H9 (cell line): Measurements from ENCODE around the gene DIS3L2. TPM values are rescaled to one million over a fixed set of nuclear protein-coding genes. Genes with fewer than 3 reads are reported as not detected.

ENCODE experiments used
- DNase-seq: peaks from one replicate; pipeline ENCODE4 v3.0.0-alpha.2; 2017
- H2AFZ ChIP-seq: one replicate; pipeline ENCODE4 v1.6.1; 2013; ENCODE audit warnings: mild to moderate bottlenecking, low read length, control low read depth, moderate library complexity
- H2AK5ac ChIP-seq: 2 replicates; pipeline ENCODE4 v1.6.1; 2013; ENCODE audit warnings: low read length, control low read depth, mixed read lengths; ENCODE audit not compliant: insufficient read length
- H2BK120ac ChIP-seq: one replicate; pipeline ENCODE4 v1.6.1; 2013; ENCODE audit warnings: low read depth, mild to moderate bottlenecking, low read length, control low read depth, inconsistent platforms; ENCODE audit not compliant: poor library complexity, severe bottlenecking
- H2BK12ac ChIP-seq: 2 replicates; pipeline ENCODE4 v1.6.1; 2013; ENCODE audit warnings: low read length, control low read depth, mixed read lengths, low read depth; ENCODE audit not compliant: insufficient read length
- H2BK15ac ChIP-seq: 2 replicates; pipeline ENCODE4 v1.6.1; 2013; ENCODE audit warnings: low read depth, low read length, control low read depth
- H2BK20ac ChIP-seq: one replicate; pipeline ENCODE4 v1.6.1; 2013; ENCODE audit warnings: low read depth, mild to moderate bottlenecking, low read length, control low read depth, inconsistent platforms; ENCODE audit not compliant: poor library complexity, severe bottlenecking
- H2BK5ac ChIP-seq: 2 replicates; pipeline ENCODE4 v1.6.1; 2013; ENCODE audit warnings: low read length, control low read depth, mixed read lengths; ENCODE audit not compliant: insufficient read length
- H3K14ac ChIP-seq: 2 replicates; pipeline ENCODE4 v1.6.1; 2013; ENCODE audit warnings: low read length, control low read depth; ENCODE audit not compliant: insufficient read depth
- H3K18ac ChIP-seq: 2 replicates; pipeline ENCODE4 v1.6.1; 2013; ENCODE audit warnings: low read depth, mild to moderate bottlenecking, mixed read lengths, low read length, control low read depth; ENCODE audit not compliant: insufficient read length
- H3K23ac ChIP-seq: 2 replicates; pipeline ENCODE4 v1.6.1; 2013; ENCODE audit warnings: low read length, control low read depth, mixed read lengths, low read depth; ENCODE audit not compliant: insufficient read length
- H3K23me2 ChIP-seq: 2 replicates; pipeline ENCODE4 v1.6.1; 2013; ENCODE audit warnings: low read depth, mild to moderate bottlenecking, mixed read lengths, low read length, control low read depth; ENCODE audit not compliant: insufficient read length, poor library complexity, severe bottlenecking
- H3K27ac ChIP-seq: 2 replicates; pipeline ENCODE4 v1.5.1; 2013; ENCODE audit warnings: low read length, control low read depth, mixed read lengths, low read depth; ENCODE audit not compliant: insufficient read length
- H3K27me3 ChIP-seq: 2 replicates; pipeline ENCODE4 v1.6.1; 2013; ENCODE audit warnings: low read length, control low read depth, inconsistent platforms; ENCODE audit not compliant: insufficient read depth
- H3K4ac ChIP-seq: 2 replicates; pipeline ENCODE4 v1.6.1; 2013; ENCODE audit warnings: low read depth, mild to moderate bottlenecking, control low read depth, inconsistent platforms, low read length, moderate library complexity
- H3K4me1 ChIP-seq: 2 replicates; pipeline ENCODE4 v1.6.1; 2013; ENCODE audit warnings: low read length, control low read depth, inconsistent platforms; ENCODE audit not compliant: insufficient read depth
- H3K4me2 ChIP-seq: 2 replicates; pipeline ENCODE4 v1.6.1; 2013; ENCODE audit warnings: low read length, control low read depth, mixed read lengths; ENCODE audit not compliant: insufficient read length, insufficient read depth
- H3K56ac ChIP-seq: 2 replicates; pipeline ENCODE4 v1.6.1; 2013; ENCODE audit warnings: low read depth, mild to moderate bottlenecking, mixed read lengths, low read length, control low read depth; ENCODE audit not compliant: insufficient read length
- H3K79me1 ChIP-seq: 2 replicates; pipeline ENCODE4 v1.6.1; 2013; ENCODE audit warnings: low read depth, mild to moderate bottlenecking, moderate library complexity, low read length, control low read depth, inconsistent platforms; ENCODE audit not compliant: insufficient read depth, poor library complexity, severe bottlenecking
- H3K79me2 ChIP-seq: 2 replicates; pipeline ENCODE4 v1.6.1; 2013; ENCODE audit warnings: low read length, control low read depth, inconsistent platforms; ENCODE audit not compliant: insufficient read depth
- H3K9ac ChIP-seq: 2 replicates; pipeline ENCODE4 v1.6.1; 2013; ENCODE audit warnings: low read length, control low read depth, mixed read lengths; ENCODE audit not compliant: insufficient read length; ENCODE audit errors: extremely low read depth
- H3K9me3 ChIP-seq: one replicate; pipeline ENCODE4 v1.6.1; 2013; ENCODE audit warnings: low read depth, low read length, inconsistent platforms; ENCODE audit not compliant: control insufficient read depth
- H3T11ph ChIP-seq: one replicate; pipeline ENCODE4 v1.6.1; 2013; ENCODE audit warnings: mild to moderate bottlenecking, low read length, control low read depth, inconsistent platforms
- H4K20me1 ChIP-seq: one replicate; pipeline ENCODE4 v1.6.1; 2013; ENCODE audit not compliant: control insufficient read depth, insufficient read length, insufficient read depth
- H4K5ac ChIP-seq: 2 replicates; pipeline ENCODE4 v1.6.1; 2013; ENCODE audit warnings: low read depth, mild to moderate bottlenecking, mixed read lengths, low read length, control low read depth; ENCODE audit not compliant: insufficient read length
- H4K8ac ChIP-seq: replicated peaks from 2 replicates; pipeline ENCODE4 v1.6.1; 2013; ENCODE audit warnings: low read length, control low read depth, mixed read lengths, low read depth; ENCODE audit not compliant: insufficient read length
- H4K91ac ChIP-seq: 2 replicates; pipeline ENCODE4 v1.6.1; 2013; ENCODE audit warnings: low read depth, mild to moderate bottlenecking, moderate library complexity, mixed read lengths, low read length, control low read depth; ENCODE audit not compliant: insufficient read length
- H3K27ac Mint-ChIP-seq, 3 experiments: 2 replicates in 2 of 3; 3 replicates in 1 of 3; pipeline ENCODE4 v1.8.0; 2020 to 2021; ENCODE audit warnings: mixed read lengths in 3 of 3, mild to moderate bottlenecking in 1 of 3, moderate library complexity in 1 of 3
- H3K27me3 Mint-ChIP-seq: 2 replicates; pipeline ENCODE4 v1.8.0; 2021; ENCODE audit warnings: low read depth, mild to moderate bottlenecking, moderate library complexity, mixed read lengths
- H3K36me3 Mint-ChIP-seq, 3 experiments: 2 replicates in 2 of 3; 3 replicates in 1 of 3; pipeline ENCODE4 v1.8.0; 2020 to 2021; ENCODE audit warnings: low read depth in 3 of 3, mixed read lengths in 3 of 3; ENCODE audit not compliant: insufficient read depth in 1 of 3
- H3K4me1 Mint-ChIP-seq, 2 experiments: 2 replicates each; pipeline ENCODE4 v1.8.0; 2020; ENCODE audit warnings: mixed read lengths in 2 of 2
- H3K4me3 Mint-ChIP-seq, 2 experiments: 2 replicates in 1 of 2; 3 replicates in 1 of 2; pipeline ENCODE4 v1.8.0; 2020 to 2021; ENCODE audit warnings: mild to moderate bottlenecking in 2 of 2, mixed read lengths in 2 of 2, moderate library complexity in 1 of 2
- H3K9me3 Mint-ChIP-seq, 2 experiments: 2 replicates in 1 of 2; 3 replicates in 1 of 2; pipeline ENCODE4 v1.8.0; 2020; ENCODE audit warnings: mild to moderate bottlenecking in 2 of 2, mixed read lengths in 2 of 2, moderate library complexity in 1 of 2
- total RNA-seq: library from RNA; stranded (reverse); gene quantifications from 2 replicates; pipeline ENCODE4 v1.2.1, GENCODE V29; 2021
- TF ChIP-seq, protein P1 (sequence below): fragments of 200-600 bp; sonication (generic); conservative IDR thresholded peaks from 3 replicates; pipeline ENCODE4 v1.8.0; 2021; ENCODE audit warnings: antibody characterized with exemption, mild to moderate bottlenecking

The DIS3L2 gene
- total RNA-seq, 1 experiment from 2014 or later = 28.1 TPM

- Histone ChIP-seq H4K20me1 (no peaks in the 10 kb centered on the region), H4K5ac (no peak overlapping the region), H3K9me3 (no peaks in the 10 kb centered on the region), H3T11ph (no peak overlapping the region), H3K23me2 (no peaks in the 10 kb centered on the region), H2BK120ac (no peak overlapping the region), H2BK20ac (no peak overlapping the region), H4K91ac (no peak overlapping the region), H2BK12ac (no peak overlapping the region), H2BK15ac (no peak overlapping the region), H3K56ac (no peak overlapping the region), H3K23ac (no peak overlapping the region), H3K14ac (no peak overlapping the region), H2BK5ac (no peak overlapping the region), H2AFZ (no peak overlapping the region), H4K8ac (no peak overlapping the region), H2AK5ac (no peak overlapping the region), H3K79me2 (no peaks in the 10 kb centered on the region), H3K4me1 (no peaks in the 10 kb centered on the region), H3K27me3 (no peaks in the 10 kb centered on the region), H3K9ac (no peak overlapping the region), H3K4me2 (no peak overlapping the region), H3K27ac (no peak overlapping the region), H3K79me1 (no peaks in the 10 kb centered on the region), H3K4ac (no peak overlapping the region), H3K18ac (no peak overlapping the region)
- no peaks in the 10 kb centered on the region for H3K9me3 Mint-ChIP-seq
- H3K27me3 Mint-ChIP-seq = no peaks in the 10 kb centered on the region
- H3K27ac Mint-ChIP-seq = no peak overlapping the region
- 0 out of 4 replicates have a peak, but pooled peaks cover 0 to 2% of the 10 kb centered on the region in 2 experiments for H3K4me1 Mint-ChIP-seq
- H3K4me3 Mint-ChIP-seq = no peak overlapping the region
- TF ChIP-seq, protein P1, sequence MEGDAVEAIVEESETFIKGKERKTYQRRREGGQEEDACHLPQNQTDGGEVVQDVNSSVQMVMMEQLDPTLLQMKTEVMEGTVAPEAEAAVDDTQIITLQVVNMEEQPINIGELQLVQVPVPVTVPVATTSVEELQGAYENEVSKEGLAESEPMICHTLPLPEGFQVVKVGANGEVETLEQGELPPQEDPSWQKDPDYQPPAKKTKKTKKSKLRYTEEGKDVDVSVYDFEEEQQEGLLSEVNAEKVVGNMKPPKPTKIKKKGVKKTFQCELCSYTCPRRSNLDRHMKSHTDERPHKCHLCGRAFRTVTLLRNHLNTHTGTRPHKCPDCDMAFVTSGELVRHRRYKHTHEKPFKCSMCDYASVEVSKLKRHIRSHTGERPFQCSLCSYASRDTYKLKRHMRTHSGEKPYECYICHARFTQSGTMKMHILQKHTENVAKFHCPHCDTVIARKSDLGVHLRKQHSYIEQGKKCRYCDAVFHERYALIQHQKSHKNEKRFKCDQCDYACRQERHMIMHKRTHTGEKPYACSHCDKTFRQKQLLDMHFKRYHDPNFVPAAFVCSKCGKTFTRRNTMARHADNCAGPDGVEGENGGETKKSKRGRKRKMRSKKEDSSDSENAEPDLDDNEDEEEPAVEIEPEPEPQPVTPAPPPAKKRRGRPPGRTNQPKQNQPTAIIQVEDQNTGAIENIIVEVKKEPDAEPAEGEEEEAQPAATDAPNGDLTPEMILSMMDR = no peak
- no peak for DNase-seq
- H3K36me3 Mint-ChIP-seq = no peaks in the 10 kb centered on the region
These were observed 61.9 kb downstream of the DIS3L2 start for GRCh38 chr2:232023426-232023825.
